ENCODE data around the gene BEND6.

Gene BEND6

GRCh38 chr6:56954403-56955170 is at the start of gene BEND6:
Gene BEND6 (plus strand): TSS chr6:56955107. CDS start chr6:56981811, 26,704 bp downstream.
- peak within 1 kb of the TSS; percentile 95 for H3K4me3 ChIP-seq (ENCODE audit: low read depth, low read length)
- no peak for DNase-seq (ENCODE audit: low read depth)
- no peak for TF ChIP-seq CTCF (IDR thresholded peaks at IDR 0.05; ENCODE audit: low read depth, low read length, missing control alignments)

GRCh38 chr6:56905378-56905777 is 49.5 kb upstream of the BEND6 start:
- DNase-seq (ENCODE audit: low read depth) = no peak
- TF ChIP-seq CTCF (IDR thresholded peaks at IDR 0.05; ENCODE audit: low read depth, low read length, missing control alignments) = no peak
- H3K4me3 ChIP-seq (ENCODE audit: low read depth, low read length) = no peak overlapping the region

- no peak for DNase-seq (ENCODE audit: low read depth)
- H3K4me3 ChIP-seq (ENCODE audit: low read depth, low read length) = no peak overlapping the region
- no peak for TF ChIP-seq CTCF (IDR thresholded peaks at IDR 0.05; ENCODE audit: low read depth, low read length, missing control alignments)
Measured at GRCh38 chr6:56906752-56907151, 48.2 kb upstream of the BEND6 start.

- TF ChIP-seq CTCF (IDR thresholded peaks at IDR 0.05; ENCODE audit: low read depth, low read length, missing control alignments) = no peak
- no peak for DNase-seq (ENCODE audit: low read depth)
- no peak overlapping the region for H3K4me3 ChIP-seq (ENCODE audit: low read depth, low read length)
Measured at GRCh38 chr6:56909115-56909907, 45.6 kb upstream of the BEND6 start.

- H3K4me3 ChIP-seq (ENCODE audit: low read depth, low read length) = no peak overlapping the region
- no peak for TF ChIP-seq CTCF (IDR thresholded peaks at IDR 0.05; ENCODE audit: low read depth, low read length, missing control alignments)
- no peak for DNase-seq (ENCODE audit: low read depth)
Measured at GRCh38 chr6:56911847-56912246, 43.1 kb upstream of the BEND6 start.

- no peak for TF ChIP-seq CTCF (IDR thresholded peaks at IDR 0.05; ENCODE audit: low read depth, low read length, missing control alignments)
- no peak overlapping the region for H3K4me3 ChIP-seq (ENCODE audit: low read depth, low read length)
- no peak for DNase-seq (ENCODE audit: low read depth)
Measured at GRCh38 chr6:56913285-56914074, 41.4 kb upstream of the BEND6 start.
